Endothelial cell of umbilical vein (primary cell): ENCODE results near the gene TMCC2.

Experiments
- EZH2 ChIP-seq: IDR thresholded peaks from 2 replicates; pipeline ENCODE4 v1.6.1; 2012; ENCODE audit warnings: borderline replicate concordance, low read depth, mild to moderate bottlenecking, moderate library complexity, low read length, inconsistent platforms; ENCODE audit not compliant: severe bottlenecking
- FOS ChIP-seq: IDR thresholded peaks from 2 replicates; pipeline ENCODE4 v1.6.1; 2011; ENCODE audit warnings: mild to moderate bottlenecking, low read length, moderate library complexity, borderline replicate concordance; ENCODE audit not compliant: insufficient read depth
- POLR2A ChIP-seq: IDR thresholded peaks from 2 replicates; pipeline ENCODE4 v1.6.1; 2012; ENCODE audit warnings: low read depth, mild to moderate bottlenecking, control low read depth, low read length
- POLR2AphosphoS5 ChIP-seq: IDR thresholded peaks from 2 replicates; pipeline ENCODE4 v1.6.1; 2012; ENCODE audit warnings: low read depth, mild to moderate bottlenecking, control low read depth, low read length, moderate library complexity; ENCODE audit not compliant: insufficient read depth
- TF ChIP-seq, protein P1 (sequence below), 2 donors: IDR thresholded peaks; 1 replicate in 1 of 2; 2 replicates in 1 of 2; pipeline ENCODE4 v1.5.1; 2011; ENCODE audit warnings: low read length in 2 of 2, mild to moderate bottlenecking in 2 of 2, moderate library complexity in 2 of 2, control low read depth in 1 of 2, inconsistent platforms in 1 of 2, low read depth in 1 of 2; ENCODE audit not compliant: insufficient read depth in 1 of 2; ENCODE audit errors: extremely low read depth in 1 of 2
- TF ChIP-seq, protein P2 (sequence below): IDR thresholded peaks from 2 replicates; pipeline ENCODE4 v1.6.1; 2011; ENCODE audit not compliant: insufficient read depth, insufficient read length

DNA sequence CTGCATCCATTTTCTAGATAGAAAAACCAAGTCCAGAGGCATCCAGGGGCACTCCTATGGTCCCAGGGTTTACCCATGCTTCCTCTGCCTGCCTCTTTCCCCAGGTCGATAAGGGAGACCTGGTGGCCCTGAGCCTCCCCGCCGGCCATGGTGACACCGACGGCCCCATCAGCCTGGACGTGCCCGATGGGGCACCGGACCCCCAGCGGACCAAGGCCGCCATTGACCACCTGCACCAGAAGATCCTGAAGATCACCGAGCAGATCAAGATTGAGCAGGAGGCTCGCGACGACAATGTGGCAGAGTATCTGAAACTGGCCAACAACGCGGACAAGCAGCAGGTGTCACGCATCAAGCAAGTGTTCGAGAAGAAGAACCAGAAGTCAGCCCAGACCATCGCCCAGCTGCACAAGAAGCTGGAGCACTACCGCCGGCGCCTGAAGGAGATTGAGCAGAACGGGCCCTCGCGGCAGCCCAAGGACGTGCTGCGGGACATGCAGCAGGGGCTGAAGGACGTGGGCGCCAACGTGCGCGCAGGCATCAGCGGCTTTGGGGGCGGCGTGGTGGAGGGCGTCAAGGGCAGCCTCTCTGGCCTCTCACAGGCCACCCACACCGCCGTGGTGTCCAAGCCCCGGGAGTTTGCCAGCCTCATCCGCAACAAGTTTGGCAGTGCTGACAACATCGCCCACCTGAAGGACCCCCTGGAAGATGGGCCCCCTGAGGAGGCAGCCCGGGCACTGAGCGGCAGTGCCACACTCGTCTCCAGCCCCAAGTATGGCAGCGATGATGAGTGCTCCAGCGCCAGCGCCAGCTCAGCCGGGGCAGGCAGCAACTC lies 41.3 kb downstream of the TMCC2 start:
- TF ChIP-seq, protein P1, sequence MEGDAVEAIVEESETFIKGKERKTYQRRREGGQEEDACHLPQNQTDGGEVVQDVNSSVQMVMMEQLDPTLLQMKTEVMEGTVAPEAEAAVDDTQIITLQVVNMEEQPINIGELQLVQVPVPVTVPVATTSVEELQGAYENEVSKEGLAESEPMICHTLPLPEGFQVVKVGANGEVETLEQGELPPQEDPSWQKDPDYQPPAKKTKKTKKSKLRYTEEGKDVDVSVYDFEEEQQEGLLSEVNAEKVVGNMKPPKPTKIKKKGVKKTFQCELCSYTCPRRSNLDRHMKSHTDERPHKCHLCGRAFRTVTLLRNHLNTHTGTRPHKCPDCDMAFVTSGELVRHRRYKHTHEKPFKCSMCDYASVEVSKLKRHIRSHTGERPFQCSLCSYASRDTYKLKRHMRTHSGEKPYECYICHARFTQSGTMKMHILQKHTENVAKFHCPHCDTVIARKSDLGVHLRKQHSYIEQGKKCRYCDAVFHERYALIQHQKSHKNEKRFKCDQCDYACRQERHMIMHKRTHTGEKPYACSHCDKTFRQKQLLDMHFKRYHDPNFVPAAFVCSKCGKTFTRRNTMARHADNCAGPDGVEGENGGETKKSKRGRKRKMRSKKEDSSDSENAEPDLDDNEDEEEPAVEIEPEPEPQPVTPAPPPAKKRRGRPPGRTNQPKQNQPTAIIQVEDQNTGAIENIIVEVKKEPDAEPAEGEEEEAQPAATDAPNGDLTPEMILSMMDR (IDR thresholded peaks at IDR 0.05; ENCODE audit: extremely low read depth in 1 of 2, insufficient read depth in 1 of 2, low read depth in 1 of 2, low read length in 2 of 2), result no peak
- TF ChIP-seq POLR2A (no peak), POLR2AphosphoS5 (no peak), FOS (no peak), EZH2 (no peak)
- TF ChIP-seq, protein P2, sequence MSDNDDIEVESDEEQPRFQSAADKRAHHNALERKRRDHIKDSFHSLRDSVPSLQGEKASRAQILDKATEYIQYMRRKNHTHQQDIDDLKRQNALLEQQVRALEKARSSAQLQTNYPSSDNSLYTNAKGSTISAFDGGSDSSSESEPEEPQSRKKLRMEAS, result no peak
